Heart right ventricle (tissue), 16 donors: ENCODE data around the gene SMYD3. TPM values are rescaled to one million over a fixed set of nuclear protein-coding genes. Genes with fewer than 3 reads are reported as not detected.

Experiments
- ATAC-seq, 8 donors: fragments of 200-7000 bp; cut with Tn5 transposase; one replicate each; pipeline ENCODE4 v1.9.1; 2020; ENCODE audit warnings: mild to moderate bottlenecking in 8 of 8, moderate library complexity in 8 of 8, moderate number of reproducible peaks in 1 of 8
- DNase-seq, 2 donors: peaks; one replicate each; pipeline ENCODE4 v3.0.0-alpha.2; 2020
- H3K27ac ChIP-seq, 10 donors: fragments of 200-600 bp; sonication (generic) in 2 of 10; one replicate each; pipeline versions ENCODE4 v1.5.0 to v1.8.0; 2020 to 2022; ENCODE audit warnings: mild to moderate bottlenecking in 3 of 10
- H3K27me3 ChIP-seq, 7 donors: fragments of 200-600 bp; one replicate each; pipeline ENCODE4 v1.8.0; 2021 to 2022; ENCODE audit warnings: mild to moderate bottlenecking in 2 of 7
- H3K36me3 ChIP-seq, 9 donors: fragments of 200-600 bp; sonication (generic) in 1 of 9; one replicate each; pipeline versions ENCODE4 v1.5.0 to v1.8.0; 2020 to 2022; ENCODE audit warnings: mild to moderate bottlenecking in 2 of 9
- H3K4me1 ChIP-seq, 9 donors: fragments of 200-600 bp; sonication (generic) in 1 of 9; one replicate each; pipeline versions ENCODE4 v1.5.0 to v1.8.0; 2020 to 2022; ENCODE audit warnings: mild to moderate bottlenecking in 4 of 9
- H3K4me3 ChIP-seq, 10 donors: fragments of 200-600 bp; sonication (generic) in 2 of 10; one replicate each; pipeline versions ENCODE4 v1.5.0 to v1.8.0; 2020 to 2022; ENCODE audit warnings: mild to moderate bottlenecking in 7 of 10, moderate library complexity in 2 of 10
- H3K9me3 ChIP-seq, 11 donors: fragments of 200-600 bp in 10 of 11; sonication (generic) in 2 of 11; one replicate each; pipeline versions ENCODE4 v1.5.0 to v1.8.0; 2013 to 2022; ENCODE audit warnings: mild to moderate bottlenecking in 2 of 11, control low read depth in 1 of 11, moderate library complexity in 1 of 11
- WGBS, 2 donors: extraction: QIAGEN DNeasy Blood & Tissue Kit; methylation state at CpG; one replicate each; pipeline ENCODE4 v1.1.7; 2013; ENCODE audit warnings: inconsistent platforms in 1 of 2; 5-methylcytosine and 5-hydroxymethylcytosine counted together
- intact Hi-C, 10 donors: fragments of 100-400 bp; cut with DNase I; formaldehyde crosslinking; loops; one replicate each; pipeline versions ENCODE4 v1.11.1 to v1.14.2; 2022
- polyA plus RNA-seq, 2 donors: library from polyadenylated mRNA; stranded (reverse); fragments of 200-250 nt; gene quantifications; one replicate each; pipeline ENCODE4 v1.2.3, GENCODE V29; 2013
- total RNA-seq, 10 donors: library from RNA; stranded (reverse); fragmentation: NEBNext Ultra II Directional in 3 of 10; extraction: Animal tissue kit (Norgen Biotek cat#: 25700) in 3 of 10; gene quantifications; one replicate each; pipeline versions ENCODE4 v1.2.1 to v1.2.4, GENCODE V29; 2021 to 2023
- TF ChIP-seq, protein P1 (sequence below), 9 donors: fragments of 200-600 bp; sonication (generic) in 2 of 9; IDR thresholded peaks; one replicate each; pipeline versions ENCODE4 v1.5.0 to v1.8.0; 2021 to 2022; ENCODE audit warnings: antibody characterized with exemption in 9 of 9, mild to moderate bottlenecking in 5 of 9, moderate library complexity in 1 of 9
- donor health status: Arrhythmogenic right ventricular cardiomyopathy.
- donor health status: ischemic (EF 13 %, LVEDD 7.1; RV severe dilation, severe dysfunction).
- donor health status: healthy with polysubstance abuse.
- donor health status: DM: no; HTN: yes; CAD: no.
- donor health status: DM: no; HTN: no; CAD: no.
- donor health status: ischemic (EF 25% LVEDD 6.9; RV normal size, moderate dysfunction).
- donor health status: ischemic (EF 25% LVEDD 5.7; RV mildly dilated, moderate dysfunction).
- donor health status: healthy.
- donor health status: DM: yes; HTN: yes; CAD: no.
- donor health status: Ischemic cardiomyopathy.
- donor health status: ischemic (EF 35%, LVEDD 5.7; RV mildly dilated, moderate dysfunction).
- donor health status: nonischemic (EF 11% LVEDD 7.7; RV severe dilation, severe dysfunction).
- donor health status: DM: yes; HTN: yes; CAD: no.
- donor health status: PGD.
- donor health status: ischemic (EF 29% LVEDD 5.4; RV normal size, mild dysfunction).
- donor health status: nonischemic (EF 23%, LVEDD 6.1; RV moderate dilation, normal function).

Gene SMYD3
- total and polyA plus RNA-seq, 12 donors: 5.9 to 13.9 (median 8.1) TPM

DNA sequence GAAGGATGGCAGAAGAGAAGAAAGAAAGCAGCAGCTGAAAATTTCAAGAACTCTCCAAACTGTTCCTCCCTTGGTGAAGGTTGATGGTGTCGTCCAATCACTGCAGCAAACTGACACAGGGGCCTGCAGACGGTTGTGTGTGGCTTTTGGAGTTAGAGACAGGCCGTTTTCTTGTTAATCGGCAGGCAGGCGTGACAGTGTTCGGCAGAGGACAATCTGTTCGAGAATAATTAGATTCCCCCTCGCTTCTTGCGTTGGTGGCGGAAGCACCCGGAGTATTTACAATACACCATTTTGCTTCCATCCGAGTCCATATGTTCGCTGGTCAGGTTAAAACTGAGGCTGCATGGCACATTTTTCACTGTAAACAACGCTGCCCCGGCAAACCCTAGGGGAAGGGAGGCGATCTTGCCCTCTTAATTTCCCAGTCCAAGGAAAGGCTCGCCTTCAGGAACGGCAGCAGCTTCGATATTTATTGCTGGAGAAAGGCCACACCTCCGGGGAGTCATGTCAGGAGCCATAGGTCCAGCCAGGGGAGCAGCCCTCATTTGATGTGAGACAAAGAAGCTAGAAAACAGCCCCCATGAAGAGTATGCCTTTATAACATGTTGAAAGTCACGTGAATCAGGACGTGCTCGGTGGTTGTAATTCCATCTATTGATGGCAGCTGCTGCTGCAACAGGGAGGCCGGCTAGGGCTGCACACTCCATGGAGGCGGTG, 360.1 kb downstream of the SMYD3 start:
- DNase-seq (no peak), ATAC-seq (no peak)
- no peak overlapping the region for H3K27ac ChIP-seq
- TF ChIP-seq, protein P1, sequence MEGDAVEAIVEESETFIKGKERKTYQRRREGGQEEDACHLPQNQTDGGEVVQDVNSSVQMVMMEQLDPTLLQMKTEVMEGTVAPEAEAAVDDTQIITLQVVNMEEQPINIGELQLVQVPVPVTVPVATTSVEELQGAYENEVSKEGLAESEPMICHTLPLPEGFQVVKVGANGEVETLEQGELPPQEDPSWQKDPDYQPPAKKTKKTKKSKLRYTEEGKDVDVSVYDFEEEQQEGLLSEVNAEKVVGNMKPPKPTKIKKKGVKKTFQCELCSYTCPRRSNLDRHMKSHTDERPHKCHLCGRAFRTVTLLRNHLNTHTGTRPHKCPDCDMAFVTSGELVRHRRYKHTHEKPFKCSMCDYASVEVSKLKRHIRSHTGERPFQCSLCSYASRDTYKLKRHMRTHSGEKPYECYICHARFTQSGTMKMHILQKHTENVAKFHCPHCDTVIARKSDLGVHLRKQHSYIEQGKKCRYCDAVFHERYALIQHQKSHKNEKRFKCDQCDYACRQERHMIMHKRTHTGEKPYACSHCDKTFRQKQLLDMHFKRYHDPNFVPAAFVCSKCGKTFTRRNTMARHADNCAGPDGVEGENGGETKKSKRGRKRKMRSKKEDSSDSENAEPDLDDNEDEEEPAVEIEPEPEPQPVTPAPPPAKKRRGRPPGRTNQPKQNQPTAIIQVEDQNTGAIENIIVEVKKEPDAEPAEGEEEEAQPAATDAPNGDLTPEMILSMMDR (IDR thresholded peaks at IDR 0.05): no peak
- peaks cover 0 to 7% (median 0%) of the 10 kb centered on the region in 9 donors for H3K4me1 ChIP-seq
- intact Hi-C loops: no loop called here
- H3K9me3 ChIP-seq: peaks cover 0 to 10% (median 0%) of the 10 kb centered on the region in 11 donors
- H3K4me3 ChIP-seq: no peak overlapping the region
- no peaks in the 10 kb centered on the region for H3K27me3 ChIP-seq
- no peaks in the 10 kb centered on the region for H3K36me3 ChIP-seq
- 97 to 98% methylated on average over 25 of the region's 25 CpGs for WGBS, 2 donors

DNA sequence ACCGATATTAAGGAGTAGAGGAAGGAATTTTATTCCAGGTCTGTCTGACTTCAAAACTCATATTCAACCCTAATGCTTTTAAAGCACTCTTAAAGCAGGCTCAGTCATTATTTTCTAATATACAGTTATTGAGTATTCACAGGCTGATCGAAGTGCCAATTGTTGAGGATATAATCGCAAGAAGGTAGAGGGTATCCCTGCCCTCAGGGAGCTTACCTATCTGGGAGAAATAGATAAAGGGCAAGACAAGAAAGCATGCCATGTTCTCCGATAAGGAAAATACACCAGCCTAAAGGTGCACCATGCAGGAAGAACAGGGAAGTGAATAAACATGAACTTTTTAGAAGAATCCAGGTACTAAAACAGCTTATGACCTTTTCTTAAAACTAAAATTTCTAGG, 361.2 kb downstream of the SMYD3 start:
- intact Hi-C loops: no loop called here
- Histone ChIP-seq H3K4me1 (no peaks in the 10 kb centered on the region), H3K27me3 (no peaks in the 10 kb centered on the region), H3K9me3 (peaks cover 0 to 10% (median 0%) of the 10 kb centered on the region in 11 donors), H3K4me3 (no peak overlapping the region), H3K36me3 (no peaks in the 10 kb centered on the region), H3K27ac (no peak overlapping the region)
- TF ChIP-seq, protein P1 (IDR thresholded peaks at IDR 0.05): no peak
- no peak for ATAC-seq
- no peak for DNase-seq
- WGBS, 2 donors: 92 to 96% methylated on average over 4 of the region's 4 CpGs

DNA sequence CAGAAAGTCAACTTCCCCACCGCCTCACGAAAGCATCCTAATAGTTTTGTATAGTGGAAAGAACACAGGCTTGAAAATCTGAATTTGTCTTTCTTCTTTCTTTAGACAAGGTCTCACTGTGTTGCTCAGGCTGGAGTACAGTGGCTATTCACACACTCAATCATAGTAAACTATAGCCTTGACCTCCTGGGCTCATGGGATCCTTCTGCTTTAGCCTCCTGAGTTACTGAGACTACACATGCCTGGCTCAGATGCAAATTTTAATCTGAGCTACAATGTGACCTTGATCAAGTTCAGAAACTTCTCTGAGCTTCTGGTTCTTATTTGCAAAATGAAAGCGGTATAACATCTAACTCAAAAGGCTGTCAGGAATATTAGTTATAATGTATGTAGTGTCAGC, 362.1 kb downstream of the SMYD3 start:
- intact Hi-C loops: no loop called here
- H3K36me3 ChIP-seq: no peaks in the 10 kb centered on the region
- H3K9me3 ChIP-seq: peaks cover 0 to 10% (median 0%) of the 10 kb centered on the region in 11 donors
- 96 to 97% methylated on average over 3 of the region's 3 CpGs for WGBS, 2 donors
- DNase-seq (no peak), ATAC-seq (no peak)
- TF ChIP-seq, protein P1 (IDR thresholded peaks at IDR 0.05): no peak
- no peaks in the 10 kb centered on the region for H3K4me1 ChIP-seq
- no peak overlapping the region for H3K27ac ChIP-seq
- no peak overlapping the region for H3K4me3 ChIP-seq
- H3K27me3 ChIP-seq: no peaks in the 10 kb centered on the region

DNA sequence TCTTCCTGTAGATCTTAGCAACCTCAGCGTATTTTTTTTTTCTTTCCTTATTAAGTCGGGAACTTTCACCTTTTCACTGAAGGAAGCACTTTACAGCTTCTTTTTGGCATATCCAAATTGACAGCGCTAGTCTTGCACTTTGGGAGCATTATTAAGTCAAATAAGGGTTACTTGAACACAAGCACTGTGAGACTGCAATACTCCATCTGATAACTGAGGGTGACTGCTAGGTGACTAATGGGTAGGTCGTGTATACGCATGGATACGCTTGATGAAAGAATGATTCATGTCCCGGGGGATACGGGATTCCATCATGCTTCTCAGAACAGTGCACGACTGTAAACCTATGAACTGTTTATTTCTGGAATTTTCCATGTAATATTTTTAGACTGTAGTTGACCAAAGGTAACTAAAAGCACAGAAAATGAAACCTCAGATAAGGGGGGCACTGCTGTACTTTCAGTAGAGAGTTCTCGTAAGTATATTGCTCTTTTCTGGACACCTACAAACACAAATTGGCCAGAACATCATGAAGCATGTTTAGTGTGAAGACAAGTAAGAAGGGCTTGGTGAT, 364.7 kb downstream of the SMYD3 start:
- ATAC-seq (no peak), DNase-seq (no peak)
- H3K4me1 ChIP-seq: no peaks in the 10 kb centered on the region
- H3K4me3 ChIP-seq: no peak overlapping the region
- TF ChIP-seq, protein P1 (IDR thresholded peaks at IDR 0.05): no peak
- H3K27me3 ChIP-seq: no peaks in the 10 kb centered on the region
- intact Hi-C loops: no loop called here
- WGBS, 2 donors: 87 to 93% methylated on average over 10 of the region's 10 CpGs
- no peaks in the 10 kb centered on the region for H3K36me3 ChIP-seq
- no peak overlapping the region for H3K27ac ChIP-seq
- H3K9me3 ChIP-seq: no peaks in the 10 kb centered on the region
